Measurements from ENCODE around the gene BCL7A.
"Not testable (repeated sequence)": the region's sequence is repeated elsewhere in the genome, so short reads cannot be mapped to it uniquely, and the experiment has no call there.

Gene BCL7A

DNA sequence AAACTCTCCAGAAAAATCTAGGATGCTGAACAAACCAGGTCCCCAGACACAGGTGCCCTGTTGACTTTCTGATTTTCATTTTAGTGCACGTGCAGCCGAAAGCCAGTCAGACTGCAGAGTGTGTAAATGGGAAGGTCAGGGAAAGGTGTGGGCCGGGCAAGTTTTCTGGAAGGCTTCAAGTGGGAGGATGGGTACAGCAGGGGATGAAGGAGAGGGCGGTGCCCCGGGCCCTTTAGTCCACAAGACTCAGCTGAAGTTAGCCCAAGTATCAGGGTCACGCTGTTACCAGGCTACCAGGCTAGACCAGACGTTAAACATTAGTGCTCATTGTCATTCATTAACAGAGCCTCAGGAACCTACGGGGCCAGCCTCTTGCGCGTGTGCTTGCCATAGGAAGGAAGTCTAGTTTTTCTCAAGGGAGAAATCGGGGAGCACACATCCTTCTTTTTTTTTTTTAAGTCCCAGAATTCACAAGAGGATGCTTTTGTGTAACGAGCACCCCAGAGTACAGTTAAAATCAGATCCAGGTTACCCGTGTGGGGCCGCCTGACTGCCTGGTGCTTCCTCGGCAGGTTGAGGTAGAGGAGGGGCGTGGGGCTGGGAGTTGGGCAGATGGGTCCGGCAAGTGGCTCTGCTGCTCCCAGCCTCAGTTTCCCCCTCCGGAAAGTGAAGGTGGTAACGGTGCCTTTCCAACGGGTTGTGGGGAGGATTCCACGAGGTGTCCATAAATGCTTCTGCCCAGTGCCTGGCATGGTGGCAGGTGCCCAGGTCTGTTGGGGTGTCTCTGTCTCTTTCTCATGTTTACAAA, 19.1 kb downstream of the BCL7A start:
- TF ChIP-seq ZFP30 (CRISPR knock-in tag; IDR thresholded peaks at IDR 0.05) (no peak), ZC3H10 (CRISPR knock-in tag; IDR thresholded peaks at IDR 0.05) (no peak), BACH2 (CRISPR knock-in tag; IDR thresholded peaks at IDR 0.05; ENCODE audit: borderline replicate concordance) (no peak), PPARA (CRISPR knock-in tag; IDR thresholded peaks at IDR 0.05; ENCODE audit: borderline replicate concordance) (no peak), ZNF565 (CRISPR knock-in tag; conservative IDR thresholded peaks at IDR 0.05; ENCODE audit: low read depth) (no peak), SNAI2 (CRISPR knock-in tag; IDR thresholded peaks at IDR 0.05) (no peak), ISL1 (CRISPR knock-in tag; IDR thresholded peaks at IDR 0.05) (no peak), ZNF70 (CRISPR knock-in tag; IDR thresholded peaks at IDR 0.05) (no peak), OSR1 (CRISPR knock-in tag; IDR thresholded peaks at IDR 0.05) (no peak), ARNTL (CRISPR knock-in tag; IDR thresholded peaks at IDR 0.05; ENCODE audit: borderline replicate concordance, low read depth) (no peak), GLIS3 (CRISPR knock-in tag; IDR thresholded peaks at IDR 0.05) (no peak), CSDC2 (CRISPR knock-in tag; IDR thresholded peaks at IDR 0.05) (no peak)
- TF ChIP-seq, protein P1, sequence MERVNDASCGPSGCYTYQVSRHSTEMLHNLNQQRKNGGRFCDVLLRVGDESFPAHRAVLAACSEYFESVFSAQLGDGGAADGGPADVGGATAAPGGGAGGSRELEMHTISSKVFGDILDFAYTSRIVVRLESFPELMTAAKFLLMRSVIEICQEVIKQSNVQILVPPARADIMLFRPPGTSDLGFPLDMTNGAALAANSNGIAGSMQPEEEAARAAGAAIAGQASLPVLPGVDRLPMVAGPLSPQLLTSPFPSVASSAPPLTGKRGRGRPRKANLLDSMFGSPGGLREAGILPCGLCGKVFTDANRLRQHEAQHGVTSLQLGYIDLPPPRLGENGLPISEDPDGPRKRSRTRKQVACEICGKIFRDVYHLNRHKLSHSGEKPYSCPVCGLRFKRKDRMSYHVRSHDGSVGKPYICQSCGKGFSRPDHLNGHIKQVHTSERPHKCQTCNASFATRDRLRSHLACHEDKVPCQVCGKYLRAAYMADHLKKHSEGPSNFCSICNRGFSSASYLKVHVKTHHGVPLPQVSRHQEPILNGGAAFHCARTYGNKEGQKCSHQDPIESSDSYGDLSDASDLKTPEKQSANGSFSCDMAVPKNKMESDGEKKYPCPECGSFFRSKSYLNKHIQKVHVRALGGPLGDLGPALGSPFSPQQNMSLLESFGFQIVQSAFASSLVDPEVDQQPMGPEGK (CRISPR knock-in tag; IDR thresholded peaks at IDR 0.05; ENCODE audit: borderline replicate concordance): no peak
- TF ChIP-seq, protein P2, sequence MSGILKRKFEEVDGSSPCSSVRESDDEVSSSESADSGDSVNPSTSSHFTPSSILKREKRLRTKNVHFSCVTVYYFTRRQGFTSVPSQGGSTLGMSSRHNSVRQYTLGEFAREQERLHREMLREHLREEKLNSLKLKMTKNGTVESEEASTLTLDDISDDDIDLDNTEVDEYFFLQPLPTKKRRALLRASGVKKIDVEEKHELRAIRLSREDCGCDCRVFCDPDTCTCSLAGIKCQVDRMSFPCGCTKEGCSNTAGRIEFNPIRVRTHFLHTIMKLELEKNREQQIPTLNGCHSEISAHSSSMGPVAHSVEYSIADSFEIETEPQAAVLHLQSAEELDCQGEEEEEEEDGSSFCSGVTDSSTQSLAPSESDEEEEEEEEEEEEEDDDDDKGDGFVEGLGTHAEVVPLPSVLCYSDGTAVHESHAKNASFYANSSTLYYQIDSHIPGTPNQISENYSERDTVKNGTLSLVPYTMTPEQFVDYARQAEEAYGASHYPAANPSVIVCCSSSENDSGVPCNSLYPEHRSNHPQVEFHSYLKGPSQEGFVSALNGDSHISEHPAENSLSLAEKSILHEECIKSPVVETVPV (CRISPR knock-in tag; IDR thresholded peaks at IDR 0.05): no peak
- TF ChIP-seq, protein P3, sequence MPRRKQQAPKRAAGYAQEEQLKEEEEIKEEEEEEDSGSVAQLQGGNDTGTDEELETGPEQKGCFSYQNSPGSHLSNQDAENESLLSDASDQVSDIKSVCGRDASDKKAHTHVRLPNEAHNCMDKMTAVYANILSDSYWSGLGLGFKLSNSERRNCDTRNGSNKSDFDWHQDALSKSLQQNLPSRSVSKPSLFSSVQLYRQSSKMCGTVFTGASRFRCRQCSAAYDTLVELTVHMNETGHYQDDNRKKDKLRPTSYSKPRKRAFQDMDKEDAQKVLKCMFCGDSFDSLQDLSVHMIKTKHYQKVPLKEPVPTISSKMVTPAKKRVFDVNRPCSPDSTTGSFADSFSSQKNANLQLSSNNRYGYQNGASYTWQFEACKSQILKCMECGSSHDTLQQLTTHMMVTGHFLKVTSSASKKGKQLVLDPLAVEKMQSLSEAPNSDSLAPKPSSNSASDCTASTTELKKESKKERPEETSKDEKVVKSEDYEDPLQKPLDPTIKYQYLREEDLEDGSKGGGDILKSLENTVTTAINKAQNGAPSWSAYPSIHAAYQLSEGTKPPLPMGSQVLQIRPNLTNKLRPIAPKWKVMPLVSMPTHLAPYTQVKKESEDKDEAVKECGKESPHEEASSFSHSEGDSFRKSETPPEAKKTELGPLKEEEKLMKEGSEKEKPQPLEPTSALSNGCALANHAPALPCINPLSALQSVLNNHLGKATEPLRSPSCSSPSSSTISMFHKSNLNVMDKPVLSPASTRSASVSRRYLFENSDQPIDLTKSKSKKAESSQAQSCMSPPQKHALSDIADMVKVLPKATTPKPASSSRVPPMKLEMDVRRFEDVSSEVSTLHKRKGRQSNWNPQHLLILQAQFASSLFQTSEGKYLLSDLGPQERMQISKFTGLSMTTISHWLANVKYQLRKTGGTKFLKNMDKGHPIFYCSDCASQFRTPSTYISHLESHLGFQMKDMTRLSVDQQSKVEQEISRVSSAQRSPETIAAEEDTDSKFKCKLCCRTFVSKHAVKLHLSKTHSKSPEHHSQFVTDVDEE (CRISPR knock-in tag; IDR thresholded peaks at IDR 0.05): no peak
- no peak for ATAC-seq

DNA sequence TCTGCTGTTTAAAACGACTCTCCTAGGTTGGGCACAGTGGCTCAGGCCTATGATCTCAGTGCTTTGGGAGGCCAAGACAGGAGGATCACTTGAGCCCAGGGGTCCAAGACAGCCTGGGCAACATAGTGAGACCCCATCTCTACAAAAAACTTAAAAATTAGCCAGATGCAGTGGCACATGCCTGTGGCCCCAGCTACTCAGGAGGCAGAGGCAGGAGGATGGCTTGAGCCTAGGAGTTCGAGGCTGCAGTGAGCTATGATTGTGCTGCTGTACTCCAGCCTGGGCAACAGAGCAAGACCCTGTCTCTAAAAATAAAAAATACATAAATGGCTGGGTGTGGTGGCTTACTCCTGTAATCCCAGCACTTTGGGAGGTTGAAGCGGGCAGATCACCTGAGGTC, 19.8 kb downstream of the BCL7A start:
- ATAC-seq: not testable (repeated sequence)

DNA sequence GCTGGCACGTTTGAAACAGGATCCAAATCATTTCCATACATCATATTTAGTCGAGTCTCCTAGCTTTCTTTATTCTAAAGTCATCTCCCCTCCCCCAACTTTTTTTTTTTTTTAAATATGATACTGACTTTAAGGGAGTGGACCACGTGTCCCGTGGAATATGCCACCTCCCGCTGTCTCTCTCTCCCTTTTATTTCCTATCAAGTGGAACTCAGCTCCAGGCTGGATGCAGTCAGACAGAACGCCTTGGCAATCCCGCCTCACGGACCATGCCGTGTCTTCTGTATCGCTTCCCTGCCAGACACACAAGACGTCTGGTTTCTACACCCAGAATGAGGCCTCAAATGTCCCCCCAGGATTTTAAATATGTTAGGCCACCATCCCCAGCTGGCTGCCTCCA, 21.2 kb downstream of the BCL7A start:
- ATAC-seq: no peak
- TF ChIP-seq, protein P2 (CRISPR knock-in tag; IDR thresholded peaks at IDR 0.05): no peak
- no peak for TF ChIP-seq ZFP3 (CRISPR knock-in tag; IDR thresholded peaks at IDR 0.05)
- TF ChIP-seq RARB (CRISPR knock-in tag; IDR thresholded peaks at IDR 0.05): no peak
- TF ChIP-seq, protein P3 (CRISPR knock-in tag; IDR thresholded peaks at IDR 0.05): no peak
- no peak for TF ChIP-seq ZNF8 (CRISPR knock-in tag; IDR thresholded peaks at IDR 0.05)
- TF ChIP-seq GLIS3 (CRISPR knock-in tag; IDR thresholded peaks at IDR 0.05): no peak
- TF ChIP-seq TOX (CRISPR knock-in tag; IDR thresholded peaks at IDR 0.05; ENCODE audit: borderline replicate concordance): no peak
- no peak for TF ChIP-seq ZFP30 (CRISPR knock-in tag; IDR thresholded peaks at IDR 0.05)
- TF ChIP-seq ZNF70 (CRISPR knock-in tag; IDR thresholded peaks at IDR 0.05): no peak
- TF ChIP-seq ZNF565 (CRISPR knock-in tag; conservative IDR thresholded peaks at IDR 0.05; ENCODE audit: low read depth): no peak
- no peak for TF ChIP-seq OSR1 (CRISPR knock-in tag; IDR thresholded peaks at IDR 0.05)
- no peak for TF ChIP-seq SNAI2 (CRISPR knock-in tag; IDR thresholded peaks at IDR 0.05)
- no peak for TF ChIP-seq ESRRG (CRISPR knock-in tag; IDR thresholded peaks at IDR 0.05)
- TF ChIP-seq ISL1 (CRISPR knock-in tag; IDR thresholded peaks at IDR 0.05): no peak
- TF ChIP-seq, protein P4, sequence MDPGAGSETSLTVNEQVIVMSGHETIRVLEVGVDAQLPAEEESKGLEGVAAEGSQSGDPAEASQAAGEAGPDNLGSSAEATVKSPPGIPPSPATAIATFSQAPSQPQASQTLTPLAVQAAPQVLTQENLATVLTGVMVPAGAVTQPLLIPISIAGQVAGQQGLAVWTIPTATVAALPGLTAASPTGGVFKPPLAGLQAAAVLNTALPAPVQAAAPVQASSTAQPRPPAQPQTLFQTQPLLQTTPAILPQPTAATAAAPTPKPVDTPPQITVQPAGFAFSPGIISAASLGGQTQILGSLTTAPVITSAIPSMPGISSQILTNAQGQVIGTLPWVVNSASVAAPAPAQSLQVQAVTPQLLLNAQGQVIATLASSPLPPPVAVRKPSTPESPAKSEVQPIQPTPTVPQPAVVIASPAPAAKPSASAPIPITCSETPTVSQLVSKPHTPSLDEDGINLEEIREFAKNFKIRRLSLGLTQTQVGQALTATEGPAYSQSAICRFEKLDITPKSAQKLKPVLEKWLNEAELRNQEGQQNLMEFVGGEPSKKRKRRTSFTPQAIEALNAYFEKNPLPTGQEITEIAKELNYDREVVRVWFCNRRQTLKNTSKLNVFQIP (CRISPR knock-in tag; IDR thresholded peaks at IDR 0.05; ENCODE audit: borderline replicate concordance, low read depth): no peak
